NCI-H2171 (cell line): ENCODE results near the gene CNIH1.
"Not testable (repeated sequence)": the region's sequence is repeated elsewhere in the genome, so short reads cannot be mapped to it uniquely, and the experiment has no call there.

Source experiments
- DNase-seq: peaks from one replicate; lab custom pipeline; 2025; lab: John Stamatoyannopoulos, UW

CNIH1 gene

DNA sequence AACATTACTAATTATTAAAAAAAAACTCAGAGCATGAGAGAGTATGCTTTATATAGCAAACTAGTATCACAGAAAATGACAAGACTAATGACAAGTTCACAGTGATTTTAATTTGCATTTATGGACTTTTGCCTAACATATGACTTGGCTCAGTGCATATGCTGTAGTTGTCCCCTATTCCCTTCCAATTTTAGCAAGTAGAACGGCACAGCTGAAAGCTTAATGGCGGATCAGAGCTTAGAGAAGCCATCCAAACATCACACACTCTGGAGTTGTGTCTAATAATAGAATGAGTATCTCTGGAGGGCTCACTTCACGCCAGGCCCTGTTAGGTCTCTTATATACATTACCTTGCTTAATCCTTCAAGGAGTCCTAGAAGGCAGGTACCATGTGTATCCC, 13.3 kb downstream of the CNIH1 start:
- no peak for DNase-seq

- DNase-seq: no peak
Observed at GRCh38 chr14:54425537-54426274, 15.5 kb downstream of the CNIH1 start.

DNA sequence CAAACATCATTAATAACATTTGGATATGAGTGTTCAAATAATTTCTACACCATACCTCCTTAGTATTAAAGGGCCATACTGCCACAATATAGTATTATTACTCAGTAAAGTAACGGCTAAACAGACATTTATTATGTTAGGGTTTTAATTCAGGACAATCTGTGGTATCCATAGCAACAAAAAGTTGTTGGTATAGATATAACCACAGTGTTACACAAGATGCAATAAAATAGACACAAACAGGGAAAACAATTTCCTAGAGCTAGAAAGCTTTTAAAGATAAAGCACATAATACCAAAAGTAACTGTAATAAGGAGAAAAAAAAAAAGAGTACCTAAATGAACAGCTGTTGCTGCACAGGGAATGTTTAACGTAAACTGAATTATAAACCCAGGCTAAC, 16.1 kb downstream of the CNIH1 start:
- DNase-seq: no peak

- no peak for DNase-seq
Observed at GRCh38 chr14:54424479-54424901, 16.7 kb downstream of the CNIH1 start.

GRCh38 chr14:54423991-54424390, 17.2 kb downstream of the CNIH1 start:
- DNase-seq: no peak

- no peak for DNase-seq
Observed at GRCh38 chr14:54420478-54421142, 20.6 kb downstream of the CNIH1 start.

DNA sequence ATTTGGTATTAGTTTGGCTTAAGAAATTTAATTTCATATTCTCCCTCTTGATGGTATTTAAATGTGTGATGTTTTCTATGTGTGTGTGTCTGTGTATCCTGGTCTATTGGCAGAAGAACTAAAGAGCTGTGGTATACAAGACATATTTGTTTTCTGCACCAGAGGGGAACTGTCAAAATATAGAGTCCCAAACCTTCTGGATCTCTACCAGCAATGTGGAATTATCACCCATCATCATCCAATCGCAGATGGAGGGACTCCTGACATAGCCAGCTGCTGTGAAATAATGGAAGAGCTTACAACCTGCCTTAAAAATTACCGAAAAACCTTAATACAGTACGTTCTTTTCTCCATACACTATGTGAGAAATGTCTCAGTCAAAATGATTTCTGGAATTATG, 29.8 kb downstream of the CNIH1 start:
- no peak for DNase-seq

DNA sequence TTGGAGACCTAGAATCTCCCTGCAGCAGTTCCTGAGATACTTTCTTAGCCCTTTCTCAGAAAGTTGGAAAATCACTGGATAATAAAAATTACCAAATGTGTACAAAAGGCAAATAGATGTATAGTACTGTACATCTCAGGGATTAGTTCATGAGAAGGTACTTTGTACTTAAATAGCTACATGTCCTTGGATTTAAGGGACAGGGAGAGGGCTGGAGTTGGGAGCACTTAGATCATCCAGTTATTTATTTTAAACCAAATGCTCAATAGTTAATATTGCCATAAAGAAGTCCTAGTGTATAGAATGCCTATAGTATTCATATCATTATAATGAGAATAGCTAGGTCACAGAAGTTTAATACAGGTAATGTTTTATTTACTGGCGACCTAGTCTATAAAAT, 31.0 kb downstream of the CNIH1 start:
- no peak for DNase-seq

- DNase-seq: not testable (repeated sequence)
Observed at GRCh38 chr14:54403401-54404005, 37.7 kb downstream of the CNIH1 start.

- DNase-seq: no peak
Observed at GRCh38 chr14:54399560-54399959, 41.6 kb downstream of the CNIH1 start.

GRCh38 chr14:54396493-54397335, 44.5 kb downstream of the CNIH1 start, which contains the start of gene CDKN3:
Gene CDKN3, plus strand, starts transcription at chr14:54397007. Its CDS starts 62 bp downstream, at chr14:54397069.
- peak; percentile 99 for DNase-seq

- no peak for DNase-seq
Observed at GRCh38 chr14:54396183-54396492, 45.0 kb downstream of the CNIH1 start.

DNA sequence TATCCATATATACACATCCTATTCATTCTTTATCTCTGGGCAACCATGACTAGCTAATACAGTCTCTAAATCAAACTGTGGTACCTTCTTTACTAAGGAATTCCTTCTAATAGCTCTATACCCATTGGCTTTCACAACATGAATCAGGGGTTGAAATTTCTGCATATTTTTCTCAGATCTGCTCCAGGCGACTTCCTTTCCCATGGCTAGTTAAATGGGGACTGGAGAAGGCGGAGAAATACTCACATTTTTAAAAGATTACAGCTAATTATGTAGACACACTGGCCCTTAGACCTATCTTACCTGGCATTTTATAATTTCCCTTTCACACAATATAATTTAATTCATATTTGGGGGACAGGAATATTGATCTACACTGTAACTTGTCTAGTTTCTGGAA, 45.5 kb downstream of the CNIH1 start:
- DNase-seq: no peak

GRCh38 chr14:54395284-54395683, 45.9 kb downstream of the CNIH1 start:
- no peak for DNase-seq

DNA sequence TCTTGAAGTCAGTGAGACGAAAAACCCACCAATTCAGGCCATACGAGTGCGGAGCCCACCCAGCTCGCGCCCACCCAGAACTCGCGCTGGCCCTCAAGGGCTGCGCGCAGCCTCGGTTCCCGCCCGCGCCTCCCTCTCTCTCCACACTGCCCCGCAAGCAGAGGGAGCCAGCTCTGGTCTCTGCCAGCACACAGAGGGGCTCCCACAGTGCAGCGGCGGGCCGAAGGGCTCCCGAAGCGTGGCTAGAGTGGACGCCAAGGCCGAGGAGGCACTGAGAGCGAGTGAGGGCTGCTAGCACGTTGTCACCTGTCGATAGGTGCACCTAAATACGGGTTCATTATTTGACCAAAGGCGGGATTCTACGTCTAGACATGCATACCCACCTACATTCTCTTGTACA, 46.6 kb downstream of the CNIH1 start:
- no peak for DNase-seq

- DNase-seq: not testable (repeated sequence)
Observed at GRCh38 chr14:54392986-54393884, 47.9 kb downstream of the CNIH1 start.

GRCh38 chr14:54392131-54392859, 48.9 kb downstream of the CNIH1 start:
- DNase-seq: no peak

DNA sequence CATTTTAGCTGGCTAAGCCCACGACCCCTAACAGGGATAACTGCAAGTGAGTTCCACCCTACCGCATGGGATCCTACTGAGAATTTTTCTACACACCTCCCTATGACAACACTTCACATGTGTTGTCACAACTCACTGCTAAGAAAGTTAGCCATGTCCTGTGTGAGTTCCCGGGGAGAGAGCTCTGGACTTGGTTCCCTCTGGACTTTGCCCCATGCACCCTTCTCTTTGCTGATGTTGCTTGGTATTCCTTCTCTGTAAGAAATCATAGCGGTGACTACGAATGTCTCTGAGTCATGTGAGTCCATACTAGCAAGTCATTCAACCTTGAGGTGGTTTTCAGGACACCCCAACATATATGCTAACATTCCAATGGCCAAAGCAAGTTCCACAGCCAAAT, 53.8 kb downstream of the CNIH1 start:
- DNase-seq: no peak

DNA sequence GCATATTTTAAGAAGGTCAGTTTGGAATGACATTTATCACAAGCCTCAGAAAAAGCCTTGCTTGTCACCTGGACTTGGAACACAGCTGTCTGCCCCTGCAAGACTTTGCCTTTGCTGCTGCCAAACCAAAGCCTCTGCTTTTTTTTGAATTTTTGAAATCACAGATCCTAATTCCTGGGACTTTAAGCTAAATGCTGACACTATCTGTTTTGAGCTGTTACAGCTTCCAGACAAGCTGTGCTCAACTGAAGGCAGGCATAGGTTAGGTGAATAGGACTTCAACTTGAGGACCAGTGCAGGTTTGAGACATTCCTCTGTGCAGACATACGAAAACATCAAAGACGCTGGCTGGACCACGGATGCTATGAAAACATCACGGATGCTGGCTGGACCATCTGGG, 55.6 kb downstream of the CNIH1 start:
- DNase-seq: no peak

GRCh38 chr14:54383835-54384234, 57.3 kb downstream of the CNIH1 start:
- DNase-seq: no peak

GRCh38 chr14:54381821-54382220, 59.4 kb downstream of the CNIH1 start:
- DNase-seq: no peak
